Measurements from ENCODE around the gene PI4K2A. TPM values are rescaled to one million over a fixed set of nuclear protein-coding genes. Genes with fewer than 3 reads are reported as not detected.
"Not testable (repeated sequence)": the region's sequence is repeated elsewhere in the genome, so short reads cannot be mapped to it uniquely, and the experiment has no call there.

The PI4K2A gene
- total and polyA plus RNA-seq, 2 donors (not counting 3 experiments of a cell fraction or from before 2014, with no cell fraction given), result 20.4 to 24.6 TPM

DNA sequence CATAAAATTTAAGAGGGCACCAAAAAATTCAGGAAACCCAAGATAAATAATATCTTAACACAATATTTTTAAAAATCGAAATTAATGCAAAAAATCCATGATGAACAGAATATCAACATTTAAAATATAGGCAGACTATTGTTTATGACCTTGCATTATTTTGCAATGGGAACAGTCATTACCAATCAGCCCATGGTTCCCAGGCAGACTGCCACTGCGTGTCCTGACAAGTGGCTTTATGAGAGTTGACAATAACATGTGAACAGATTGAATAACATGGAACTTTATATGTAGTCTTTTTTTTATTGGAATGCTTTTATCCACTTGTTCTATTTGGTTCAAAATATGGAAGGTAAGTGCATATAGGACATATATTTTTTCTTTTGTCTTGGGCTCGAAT, 49.7 kb downstream of the PI4K2A start:
- no peaks in the 10 kb centered on the region for H3K9me3 ChIP-seq (replicated peaks; ENCODE audit: control insufficient read depth, insufficient read depth, low read length)
- H3K9me1 ChIP-seq (replicated peaks; ENCODE audit: control insufficient read depth, extremely low read depth, insufficient read depth, low read length), result no peaks in the 10 kb centered on the region
- H3K36me3 ChIP-seq (ENCODE audit: control insufficient read depth in 2 of 2, extremely low read depth in 1 of 2, insufficient read depth in 2 of 2, low read length in 2 of 2), result no peaks in the 10 kb centered on the region
- dilution Hi-C loops (cut with MboI; ENCODE audit: extremely low pct_ligation_motif_present, low sequenced_read_pairs) (no loop called here), intact Hi-C loops (cut with micrococcal nuclease) (no loop called here)
- no peaks in the 10 kb centered on the region for H3K79me2 ChIP-seq (ENCODE audit: control insufficient read depth, insufficient read depth, low read length)
- no peak overlapping the region for H2AFZ ChIP-seq (ENCODE audit: low read depth, low read length)
- no peaks in the 10 kb centered on the region for H3K27me3 ChIP-seq (ENCODE audit: control insufficient read depth in 2 of 2, insufficient read depth in 2 of 2, low read length in 2 of 2)
- DNase-seq (ENCODE audit: low read depth, low spot score) (no peak), FAIRE-seq (no peak)
- H3K27ac ChIP-seq (ENCODE audit: insufficient read depth, low read depth, low read length), result no peak overlapping the region
- CTCF ChIA-PET, result interaction anchor here (0.8 to 5.8 kb wide), 5 partner anchors 13 to 40 kb away, joined by 3 to 49 read pairs (median 3); no protein-coding TSS in a partner anchor
- no peak for TF ChIP-seq MYC (IDR thresholded peaks at IDR 0.05; ENCODE audit: low read depth, low read length)
- TF ChIP-seq, protein P1, sequence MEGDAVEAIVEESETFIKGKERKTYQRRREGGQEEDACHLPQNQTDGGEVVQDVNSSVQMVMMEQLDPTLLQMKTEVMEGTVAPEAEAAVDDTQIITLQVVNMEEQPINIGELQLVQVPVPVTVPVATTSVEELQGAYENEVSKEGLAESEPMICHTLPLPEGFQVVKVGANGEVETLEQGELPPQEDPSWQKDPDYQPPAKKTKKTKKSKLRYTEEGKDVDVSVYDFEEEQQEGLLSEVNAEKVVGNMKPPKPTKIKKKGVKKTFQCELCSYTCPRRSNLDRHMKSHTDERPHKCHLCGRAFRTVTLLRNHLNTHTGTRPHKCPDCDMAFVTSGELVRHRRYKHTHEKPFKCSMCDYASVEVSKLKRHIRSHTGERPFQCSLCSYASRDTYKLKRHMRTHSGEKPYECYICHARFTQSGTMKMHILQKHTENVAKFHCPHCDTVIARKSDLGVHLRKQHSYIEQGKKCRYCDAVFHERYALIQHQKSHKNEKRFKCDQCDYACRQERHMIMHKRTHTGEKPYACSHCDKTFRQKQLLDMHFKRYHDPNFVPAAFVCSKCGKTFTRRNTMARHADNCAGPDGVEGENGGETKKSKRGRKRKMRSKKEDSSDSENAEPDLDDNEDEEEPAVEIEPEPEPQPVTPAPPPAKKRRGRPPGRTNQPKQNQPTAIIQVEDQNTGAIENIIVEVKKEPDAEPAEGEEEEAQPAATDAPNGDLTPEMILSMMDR (IDR thresholded peaks at IDR 0.05; ENCODE audit: extremely low read depth in 1 of 2, insufficient read depth in 1 of 2, low read depth in 1 of 2, low read length in 2 of 2), result no peak
- TF ChIP-seq GATA2 (IDR thresholded peaks at IDR 0.05; ENCODE audit: insufficient read depth, insufficient read length, low read depth, low read length), result no peak
- no peak for TF ChIP-seq POLR2AphosphoS5 (IDR thresholded peaks at IDR 0.05; ENCODE audit: insufficient read depth, low read depth, low read length)
- TF ChIP-seq, protein P2, sequence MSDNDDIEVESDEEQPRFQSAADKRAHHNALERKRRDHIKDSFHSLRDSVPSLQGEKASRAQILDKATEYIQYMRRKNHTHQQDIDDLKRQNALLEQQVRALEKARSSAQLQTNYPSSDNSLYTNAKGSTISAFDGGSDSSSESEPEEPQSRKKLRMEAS (IDR thresholded peaks at IDR 0.05; ENCODE audit: insufficient read depth, insufficient read length), result no peak
- no peak for TF ChIP-seq JUN (IDR thresholded peaks at IDR 0.05; ENCODE audit: borderline replicate concordance, insufficient read depth, insufficient read length, low read depth)
- TF ChIP-seq FOS (IDR thresholded peaks at IDR 0.05; ENCODE audit: borderline replicate concordance, insufficient read depth, low read length), result no peak
- TF ChIP-seq EZH2 (IDR thresholded peaks at IDR 0.05; ENCODE audit: borderline replicate concordance, low read depth, low read length, severe bottlenecking), result no peak
- no peak for TF ChIP-seq POLR2A (IDR thresholded peaks at IDR 0.05; ENCODE audit: low read depth, low read length)
- H3K9ac ChIP-seq (replicated peaks; ENCODE audit: extremely low read depth, insufficient read depth, low read length), result no peak overlapping the region
- H3K4me1 ChIP-seq (ENCODE audit: control insufficient read depth, extremely low read depth, insufficient read depth, low read length), result peaks cover 16% of the 10 kb centered on the region
- H4K20me1 ChIP-seq (replicated peaks; ENCODE audit: control insufficient read depth, extremely low read depth, insufficient read depth, low read length), result no peaks in the 10 kb centered on the region
- H3K4me2 ChIP-seq (ENCODE audit: insufficient read depth, low read length), result no peak overlapping the region
- BruUV-seq (replicated peaks), result no TSS peak
- no peak overlapping the region for H3K4me3 ChIP-seq (replicated peaks in 1 of 3; ENCODE audit: insufficient read depth in 1 of 3, low read depth in 1 of 3, low read length in 3 of 3)
- POLR2A ChIA-PET, result no interaction called here

DNA sequence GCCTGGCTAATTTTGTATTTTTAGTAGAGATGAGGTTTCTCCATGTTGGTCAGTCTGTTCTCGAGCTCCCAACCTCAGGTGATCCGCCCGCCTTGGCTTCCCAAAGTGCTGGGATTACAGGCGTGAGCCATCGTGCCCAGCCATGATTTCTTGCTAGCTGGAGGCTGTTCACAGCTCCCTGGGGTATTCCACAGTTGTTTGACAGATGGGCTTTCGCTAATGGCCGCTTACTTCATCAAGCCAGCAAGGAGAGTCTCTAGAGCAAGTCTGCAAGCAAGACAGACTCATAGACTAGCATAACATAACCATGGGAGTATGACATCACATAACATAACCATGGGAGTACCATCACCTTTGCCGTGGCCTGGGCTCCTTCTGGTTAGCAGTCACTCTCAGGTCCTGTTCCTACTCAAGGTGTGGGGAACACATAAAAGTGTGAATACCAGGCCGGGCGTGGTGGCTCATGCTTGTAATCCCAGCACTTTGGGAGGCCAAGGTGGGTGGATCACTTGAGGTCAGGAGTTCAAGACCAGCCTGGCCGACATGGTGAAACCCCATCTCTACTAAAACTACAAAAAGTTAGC, 57.7 kb downstream of the PI4K2A start:
- H3K27me3 ChIP-seq (ENCODE audit: control insufficient read depth in 2 of 2, insufficient read depth in 2 of 2, low read length in 2 of 2); dilution Hi-C loops (cut with MboI; ENCODE audit: extremely low pct_ligation_motif_present, low sequenced_read_pairs); H3K4me2 ChIP-seq (ENCODE audit: insufficient read depth, low read length); H3K9ac ChIP-seq (replicated peaks; ENCODE audit: extremely low read depth, insufficient read depth, low read length); FAIRE-seq; H3K9me1 ChIP-seq (replicated peaks; ENCODE audit: control insufficient read depth, extremely low read depth, insufficient read depth, low read length); H3K9me3 ChIP-seq (replicated peaks; ENCODE audit: control insufficient read depth, insufficient read depth, low read length); H3K36me3 ChIP-seq (ENCODE audit: control insufficient read depth in 2 of 2, extremely low read depth in 1 of 2, insufficient read depth in 2 of 2, low read length in 2 of 2); H4K20me1 ChIP-seq (replicated peaks; ENCODE audit: control insufficient read depth, extremely low read depth, insufficient read depth, low read length); H3K4me1 ChIP-seq (ENCODE audit: control insufficient read depth, extremely low read depth, insufficient read depth, low read length); BruUV-seq (replicated peaks); intact Hi-C loops (cut with micrococcal nuclease); H3K27ac ChIP-seq (ENCODE audit: insufficient read depth, low read depth, low read length); H3K79me2 ChIP-seq (ENCODE audit: control insufficient read depth, insufficient read depth, low read length); H3K4me3 ChIP-seq (replicated peaks in 1 of 3; ENCODE audit: insufficient read depth in 1 of 3, low read depth in 1 of 3, low read length in 3 of 3); DNase-seq (ENCODE audit: low read depth, low spot score); H2AFZ ChIP-seq (ENCODE audit: low read depth, low read length): not testable (repeated sequence)
- ChIA-PET POLR2A (interaction anchor here (1.8 kb wide), 1 partner anchor 11 kb away, joined by 4 read pairs; the partner anchor contains the start of gene AVPI1), CTCF (interaction anchor here (0.6 to 4.1 kb wide), 6 partner anchors 11 to 37 kb away, joined by 3 to 25 read pairs (median 9); partner anchors contain the start of genes AVPI1 and MARVELD1)

Data from endothelial cell of umbilical vein (primary cell).